CD14-positive monocyte (primary cell): Measurements from ENCODE around the gene CISTR. TPM values are rescaled to one million over a fixed set of nuclear protein-coding genes. Genes with fewer than 3 reads are reported as not detected.

Experiments used
- DNase-seq, 3 donors: peaks; one replicate each; pipeline ENCODE4 v3.0.0-alpha.2; 2011 to 2022
- H2AFZ ChIP-seq: 2 replicates; pipeline ENCODE4 v1.6.0; 2012; ENCODE audit warnings: mild to moderate bottlenecking, low read depth, low read length, inconsistent platforms; ENCODE audit not compliant: insufficient read depth, poor library complexity, severe bottlenecking
- H3K27ac ChIP-seq, 2 donors: 1 replicate in 1 of 2; 2 replicates in 1 of 2; pipeline ENCODE4 v1.5.1; 2012 to 2013; ENCODE audit warnings: low read length in 2 of 2, control low read depth in 1 of 2, inconsistent platforms in 1 of 2, low read depth in 1 of 2, mild to moderate bottlenecking in 1 of 2
- H3K27me3 ChIP-seq, 2 donors: one replicate each; pipeline versions ENCODE4 v1.6.0 to v1.6.1; 2011 to 2013; ENCODE audit warnings: low read length in 2 of 2; ENCODE audit not compliant: control insufficient read depth in 2 of 2, insufficient read depth in 2 of 2
- H3K36me3 ChIP-seq, 2 donors: replicated peaks in 1 of 2; 1 replicate in 1 of 2; 2 replicates in 1 of 2; pipeline versions ENCODE4 v1.5.1 to v1.6.1; 2012 to 2013; ENCODE audit warnings: low read length in 2 of 2, control low read depth in 1 of 2, inconsistent platforms in 1 of 2, mild to moderate bottlenecking in 1 of 2; ENCODE audit not compliant: insufficient read depth in 2 of 2, control insufficient read depth in 1 of 2
- H3K4me1 ChIP-seq, 2 donors: 1 replicate in 1 of 2; 2 replicates in 1 of 2; pipeline versions ENCODE4 v1.5.1 to v1.6.1; 2012 to 2013; ENCODE audit warnings: low read length in 2 of 2, control low read depth in 1 of 2, inconsistent platforms in 1 of 2, mild to moderate bottlenecking in 1 of 2, moderate library complexity in 1 of 2; ENCODE audit not compliant: insufficient read depth in 2 of 2, control insufficient read depth in 1 of 2
- H3K4me2 ChIP-seq: replicated peaks from 2 replicates; pipeline ENCODE3; 2012; ENCODE audit warnings: low read length, moderate library complexity, mild to moderate bottlenecking; ENCODE audit not compliant: poor library complexity, severe bottlenecking; ENCODE audit errors: extremely low read depth
- H3K4me3 ChIP-seq, 3 experiments: fragments of 200-600 bp in 1 of 3; sonication (generic) in 1 of 3; replicated peaks in 1 of 3; 1 replicate in 2 of 3; 2 replicates in 1 of 3; pipeline ENCODE4 v1.5.1; 2011 to 2013; ENCODE audit warnings: low read length in 3 of 3, mild to moderate bottlenecking in 3 of 3, control low read depth in 2 of 3, low read depth in 2 of 3, inconsistent platforms in 1 of 3, moderate library complexity in 1 of 3
- H3K79me2 ChIP-seq: 2 replicates; pipeline ENCODE4 v1.6.0; 2012; ENCODE audit warnings: mild to moderate bottlenecking, control low read depth, inconsistent platforms, low read length, moderate library complexity; ENCODE audit not compliant: insufficient read depth
- H3K9ac ChIP-seq: 2 replicates; pipeline ENCODE4 v1.6.0; 2017; ENCODE audit warnings: low read length, mild to moderate bottlenecking; ENCODE audit not compliant: insufficient read depth, poor library complexity, severe bottlenecking
- H3K9me3 ChIP-seq, 2 donors: replicated peaks in 1 of 2; 1 replicate in 1 of 2; 2 replicates in 1 of 2; pipeline versions ENCODE4 v1.5.1 to v1.6.1; 2012 to 2013; ENCODE audit warnings: low read length in 2 of 2, control low read depth in 1 of 2; ENCODE audit not compliant: control insufficient read depth in 1 of 2, insufficient read depth in 1 of 2
- H4K20me1 ChIP-seq: 2 replicates; pipeline ENCODE4 v1.6.0; 2012; ENCODE audit warnings: mild to moderate bottlenecking, low read length, control low read depth, moderate library complexity; ENCODE audit not compliant: insufficient read depth
- H3K27ac Mint-ChIP-seq, 7 donors: one replicate each; pipeline ENCODE4 v1.8.0; 2020; ENCODE audit warnings: mild to moderate bottlenecking in 7 of 7, mixed read lengths in 7 of 7, moderate library complexity in 6 of 7, inconsistent platforms in 2 of 7
- H3K27me3 Mint-ChIP-seq, 3 donors: one replicate each; pipeline ENCODE4 v1.8.0; 2021 to 2022; ENCODE audit warnings: low read depth in 3 of 3, mild to moderate bottlenecking in 3 of 3, mixed read lengths in 3 of 3, moderate library complexity in 3 of 3, inconsistent platforms in 1 of 3
- H3K36me3 Mint-ChIP-seq, 2 donors: one replicate each; pipeline ENCODE4 v1.8.0; 2020; ENCODE audit warnings: mixed read lengths in 2 of 2, inconsistent platforms in 1 of 2, mild to moderate bottlenecking in 1 of 2
- H3K4me1 Mint-ChIP-seq: one replicate; pipeline ENCODE4 v1.8.0; 2020; ENCODE audit warnings: mild to moderate bottlenecking, mixed read lengths
- H3K4me3 Mint-ChIP-seq, 2 donors: one replicate each; pipeline ENCODE4 v1.8.0; 2020; ENCODE audit warnings: mild to moderate bottlenecking in 2 of 2, mixed read lengths in 2 of 2, moderate library complexity in 1 of 2
- H3K9me3 Mint-ChIP-seq, 7 donors: one replicate each; pipeline ENCODE4 v1.8.0; 2020 to 2022; ENCODE audit warnings: mixed read lengths in 7 of 7, mild to moderate bottlenecking in 6 of 7, moderate library complexity in 6 of 7, inconsistent platforms in 2 of 7
- WGBS: methylation state at CpG from one replicate; pipeline ENCODE4 v1.1.5; 2013; ENCODE audit warnings: missing lambda C conversion rate; ENCODE audit not compliant: insufficient coverage; 5-methylcytosine and 5-hydroxymethylcytosine counted together
- intact Hi-C, 2 donors: fragments of 100-400 bp; cut with micrococcal nuclease; formaldehyde crosslinking; loops; one replicate each; pipeline versions ENCODE4 v1.15.0 to v1.15.1; 2023
- polyA plus RNA-seq, 3 donors: library from polyadenylated mRNA; depleted of rRNA in 1 of 3; unstranded in 2 of 3; stranded (reverse) in 1 of 3; fragments of 300-500 nt in 2 of 3; fragments of >200 nt in 1 of 3; fragmentation: Illumina TruSeq in 2 of 3; gene quantifications; 1 replicate in 2 of 3; 2 replicates in 1 of 3; pipeline ENCODE4 v1.2.3, GENCODE V29; 2012 to 2021
- TF ChIP-seq, protein P1 (sequence below): fragments of 200-600 bp; IDR thresholded peaks from one replicate; pipeline ENCODE4 v1.8.0; 2022; ENCODE audit warnings: antibody characterized with exemption, mild to moderate bottlenecking

CISTR gene
- polyA plus RNA-seq, 3 donors, result not detected

DNA sequence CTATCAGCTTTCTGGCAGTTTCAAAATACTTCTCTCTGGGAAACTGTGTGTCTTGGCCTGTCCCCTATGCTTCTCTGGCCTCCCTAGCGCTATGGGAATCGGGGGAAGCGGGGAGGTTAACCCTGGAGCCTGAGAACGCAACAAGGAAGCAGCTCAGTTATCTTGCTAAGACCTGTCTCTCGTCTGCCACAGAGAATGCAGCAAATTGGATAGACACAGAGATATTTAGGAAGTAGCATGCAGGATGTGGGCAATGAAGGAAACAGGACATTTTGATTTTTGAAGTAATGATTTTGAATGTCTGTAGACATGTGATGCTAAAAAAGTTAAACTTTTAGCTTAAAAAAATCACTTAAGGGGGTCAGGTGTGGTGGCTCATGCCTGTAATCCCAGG is 18.0 kb downstream of the CISTR start:
- intact Hi-C loops, result no loop called here
- Histone ChIP-seq H3K79me2 (no peaks in the 10 kb centered on the region), H4K20me1 (no peaks in the 10 kb centered on the region), H3K9ac (no peak overlapping the region), H2AFZ (no peak overlapping the region), H3K4me1 (peaks cover 0 to 5% of the 10 kb centered on the region in 2 donors), H3K27ac (no peak overlapping the region), H3K36me3 (no peaks in the 10 kb centered on the region), H3K4me2 (no peak overlapping the region), H3K27me3 (peaks cover 42 to 55% of the 10 kb centered on the region in 2 donors), H3K9me3 (peaks cover 0 to 18% of the 10 kb centered on the region in 2 donors), H3K4me3 (no peak overlapping the region)
- Mint-ChIP-seq H3K4me3 (no peak overlapping the region), H3K27me3 (peaks cover 29 to 55% (median 33%) of the 10 kb centered on the region in 3 donors), H3K4me1 (peaks cover 12% of the 10 kb centered on the region), H3K27ac (no peak overlapping the region), H3K9me3 (peaks cover 0 to 4% (median 0%) of the 10 kb centered on the region in 7 donors), H3K36me3 (peaks cover 0 to 3% of the 10 kb centered on the region in 2 donors)
- DNase-seq, result no peak
- 2% methylated on average over 5 of the region's 5 CpGs for WGBS
- TF ChIP-seq, protein P1, sequence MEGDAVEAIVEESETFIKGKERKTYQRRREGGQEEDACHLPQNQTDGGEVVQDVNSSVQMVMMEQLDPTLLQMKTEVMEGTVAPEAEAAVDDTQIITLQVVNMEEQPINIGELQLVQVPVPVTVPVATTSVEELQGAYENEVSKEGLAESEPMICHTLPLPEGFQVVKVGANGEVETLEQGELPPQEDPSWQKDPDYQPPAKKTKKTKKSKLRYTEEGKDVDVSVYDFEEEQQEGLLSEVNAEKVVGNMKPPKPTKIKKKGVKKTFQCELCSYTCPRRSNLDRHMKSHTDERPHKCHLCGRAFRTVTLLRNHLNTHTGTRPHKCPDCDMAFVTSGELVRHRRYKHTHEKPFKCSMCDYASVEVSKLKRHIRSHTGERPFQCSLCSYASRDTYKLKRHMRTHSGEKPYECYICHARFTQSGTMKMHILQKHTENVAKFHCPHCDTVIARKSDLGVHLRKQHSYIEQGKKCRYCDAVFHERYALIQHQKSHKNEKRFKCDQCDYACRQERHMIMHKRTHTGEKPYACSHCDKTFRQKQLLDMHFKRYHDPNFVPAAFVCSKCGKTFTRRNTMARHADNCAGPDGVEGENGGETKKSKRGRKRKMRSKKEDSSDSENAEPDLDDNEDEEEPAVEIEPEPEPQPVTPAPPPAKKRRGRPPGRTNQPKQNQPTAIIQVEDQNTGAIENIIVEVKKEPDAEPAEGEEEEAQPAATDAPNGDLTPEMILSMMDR, result no peak

DNA sequence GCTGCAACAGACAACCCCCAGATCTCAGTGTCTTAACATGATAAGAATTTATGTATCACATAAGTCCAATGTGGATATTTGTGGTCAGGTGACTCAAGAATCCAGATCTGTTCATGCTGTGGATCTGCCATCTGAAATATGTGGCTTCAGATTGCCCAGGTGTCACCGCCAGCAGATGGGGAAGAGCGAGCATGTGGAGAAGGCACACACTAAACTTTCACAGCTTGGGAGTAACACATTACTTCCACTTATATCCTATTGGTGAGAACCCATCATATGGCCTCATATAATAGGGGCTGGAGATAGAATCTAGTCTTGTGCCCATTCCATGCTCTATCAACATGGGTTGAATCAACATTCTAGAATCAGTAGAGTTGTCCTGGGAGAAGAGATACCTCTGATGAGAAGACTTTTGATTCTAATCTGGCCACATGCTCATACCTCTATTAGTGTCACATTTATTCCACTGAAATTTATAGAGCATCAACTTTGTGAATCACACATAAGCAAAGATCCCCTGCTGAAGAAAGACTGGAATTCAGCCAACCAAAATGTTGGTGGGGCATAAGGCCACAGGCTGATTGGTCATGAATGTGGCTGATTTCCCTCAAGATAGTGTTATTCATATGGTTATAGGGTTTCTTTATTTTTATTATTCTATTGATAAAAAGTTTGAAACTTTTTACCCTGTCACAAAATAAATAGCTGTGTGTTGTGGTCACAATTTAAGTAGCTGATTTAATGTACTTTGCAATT is 18.6 kb downstream of the CISTR start:
- no peak overlapping the region for H3K4me3 ChIP-seq
- H3K4me2 ChIP-seq, result no peak overlapping the region
- Mint-ChIP-seq H3K36me3 (peaks cover 0 to 3% of the 10 kb centered on the region in 2 donors), H3K4me1 (peaks cover 7% of the 10 kb centered on the region), H3K27ac (no peak overlapping the region), H3K4me3 (no peak overlapping the region), H3K9me3 (peaks cover 0 to 2% (median 0%) of the 10 kb centered on the region in 7 donors), H3K27me3 (peaks cover 29 to 50% (median 33%) of the 10 kb centered on the region in 3 donors)
- no peaks in the 10 kb centered on the region for H3K36me3 ChIP-seq
- H3K79me2 ChIP-seq, result no peaks in the 10 kb centered on the region
- peaks cover 37 to 49% of the 10 kb centered on the region in 2 donors for H3K27me3 ChIP-seq
- peaks cover 0 to 13% of the 10 kb centered on the region in 2 donors for H3K9me3 ChIP-seq
- no peak overlapping the region for H3K9ac ChIP-seq
- H3K4me1 ChIP-seq, result no peaks in the 10 kb centered on the region
- no peaks in the 10 kb centered on the region for H4K20me1 ChIP-seq
- intact Hi-C loops, result no loop called here
- no peak for DNase-seq
- H3K27ac ChIP-seq, result no peak overlapping the region
- no CpG with 5 or more reads among the region's 2 CpGs for WGBS
- no peak overlapping the region for H2AFZ ChIP-seq
- TF ChIP-seq, protein P1, result no peak
